Neural progenitor cell (in vitro differentiated cells): ENCODE data around the gene CCDC71.

ENCODE experiments used
- CTCF ChIP-seq: fragments of 200-600 bp; sonication (generic); IDR thresholded peaks from 2 replicates; pipeline ENCODE4 v1.5.1; 2017; ENCODE audit warnings: antibody characterized with exemption, mild to moderate bottlenecking
- EZH2phosphoT487 ChIP-seq: fragments of 200-600 bp; sonication (generic); IDR thresholded peaks from 2 replicates; pipeline ENCODE4 v1.6.1; 2017; ENCODE audit warnings: antibody characterized with exemption

GRCh38 chr3:49177073-49177472, 10.9 kb upstream of the CCDC71 start:
- TF ChIP-seq CTCF: no peak
- no peak for TF ChIP-seq EZH2phosphoT487
